HG03097 (cell line): ENCODE data around the gene SMU1.
A peak's percentile ranks its signal among the peaks of the same experiment; 100 is the strongest.

Source experiments
- ATAC-seq: cut with Tn5 transposase; IDR thresholded peaks from one replicate; pipeline ENCODE4 v1.9.1; 2021; ENCODE audit not compliant: unreplicated experiment, low FRiP score

SMU1 gene

DNA sequence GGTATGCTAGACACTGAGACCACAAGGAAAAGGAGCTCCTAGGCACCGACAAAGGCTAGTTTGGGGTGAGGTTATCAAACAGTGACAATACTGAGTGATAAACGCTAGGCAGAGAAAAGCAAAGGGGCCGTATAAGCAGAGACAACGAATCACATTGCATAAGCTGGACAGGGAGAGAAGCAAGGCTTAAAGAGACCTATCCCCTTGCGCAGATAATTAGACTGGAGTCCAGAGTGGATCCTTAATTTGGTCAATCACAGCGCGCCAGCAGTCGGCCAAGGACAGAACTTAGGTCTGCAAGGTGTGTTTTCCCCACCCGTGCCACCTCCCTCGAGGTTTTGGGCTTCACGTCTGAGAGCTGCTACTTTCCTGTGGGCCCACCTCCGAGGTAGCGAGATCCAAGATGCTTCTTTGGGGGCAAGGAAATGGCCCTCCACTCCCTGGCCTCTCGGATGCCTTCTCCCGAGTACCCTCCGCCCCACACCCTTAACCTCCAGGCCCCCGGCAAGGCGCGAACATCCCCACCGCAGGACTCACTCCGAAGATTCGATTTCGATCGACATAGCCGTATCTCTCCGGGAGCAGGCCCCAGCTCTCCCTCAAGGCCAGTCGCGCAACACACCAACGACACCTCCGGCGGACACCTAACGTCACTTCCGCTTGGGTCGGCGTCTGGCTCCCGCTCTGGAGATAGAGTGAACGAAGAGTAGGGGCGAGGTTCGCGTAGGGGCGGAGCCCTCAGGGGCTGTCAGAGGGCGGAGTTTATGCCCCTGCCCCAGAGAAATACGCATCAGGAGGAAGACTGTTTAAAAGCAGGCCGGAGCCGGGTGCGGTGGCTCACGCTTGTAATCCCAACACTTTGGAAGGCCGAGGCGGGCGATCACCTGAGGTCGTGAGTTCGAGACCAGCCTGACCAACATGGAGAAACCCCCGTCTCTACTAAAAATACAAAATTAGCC lies at the start of gene SMU1:
TSS of gene SMU1 (minus strand) at position 629 of the 959 bp plus-strand sequence. CDS start at position 563, 66 bp downstream.
- ATAC-seq: peak; percentile 98

DNA sequence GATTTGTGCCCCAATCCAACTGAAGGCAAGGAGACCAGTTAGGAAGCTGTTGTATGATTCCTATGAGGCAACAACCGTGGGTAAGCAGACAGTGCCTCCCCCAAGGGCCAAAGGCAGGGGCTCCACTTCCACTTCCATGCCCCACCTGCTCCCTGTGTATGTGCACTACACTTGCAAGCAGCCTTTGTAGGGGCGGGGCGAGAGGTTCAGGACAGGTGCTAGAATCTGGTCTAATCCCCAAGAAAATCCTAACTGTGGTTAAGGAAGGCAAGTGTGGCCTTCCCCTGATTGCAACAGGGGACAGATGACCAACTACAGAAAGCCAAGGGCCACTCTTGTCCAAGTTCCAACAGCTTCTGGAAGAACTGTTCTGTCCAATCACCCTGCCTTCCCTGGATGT lies 49.0 kb upstream of the SMU1 start:
- ATAC-seq: no peak

DNA sequence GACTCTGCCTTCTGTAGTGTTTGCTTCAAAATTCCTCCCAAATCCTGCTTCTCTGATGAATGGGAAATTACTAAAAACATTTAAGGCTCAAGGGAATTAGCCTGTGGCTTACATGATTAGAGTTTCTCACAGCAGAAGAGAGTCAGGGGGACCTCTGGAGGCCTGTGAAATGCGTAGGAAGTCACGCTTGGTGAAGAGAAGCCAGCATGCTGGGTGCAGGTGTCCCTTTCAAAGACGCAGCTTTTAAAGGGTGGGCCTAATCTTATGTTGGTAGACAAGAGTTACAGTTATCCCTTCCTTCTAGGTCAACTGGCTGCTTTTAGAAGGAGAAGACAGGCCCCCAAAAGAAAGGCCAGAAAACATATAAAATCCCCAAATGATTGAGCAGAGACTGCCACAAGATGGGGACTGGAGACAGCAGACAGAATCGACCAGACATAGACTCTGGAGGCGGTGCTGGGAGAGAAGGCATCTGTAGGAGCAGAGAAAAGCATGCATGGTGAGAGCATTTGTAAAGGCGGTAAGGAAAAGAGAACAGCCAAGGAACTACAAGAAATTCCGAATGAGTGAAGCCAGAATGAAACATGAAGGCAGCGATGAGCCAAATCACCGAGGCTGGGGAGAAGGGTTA lies 48.4 kb upstream of the SMU1 start:
- ATAC-seq: no peak

DNA sequence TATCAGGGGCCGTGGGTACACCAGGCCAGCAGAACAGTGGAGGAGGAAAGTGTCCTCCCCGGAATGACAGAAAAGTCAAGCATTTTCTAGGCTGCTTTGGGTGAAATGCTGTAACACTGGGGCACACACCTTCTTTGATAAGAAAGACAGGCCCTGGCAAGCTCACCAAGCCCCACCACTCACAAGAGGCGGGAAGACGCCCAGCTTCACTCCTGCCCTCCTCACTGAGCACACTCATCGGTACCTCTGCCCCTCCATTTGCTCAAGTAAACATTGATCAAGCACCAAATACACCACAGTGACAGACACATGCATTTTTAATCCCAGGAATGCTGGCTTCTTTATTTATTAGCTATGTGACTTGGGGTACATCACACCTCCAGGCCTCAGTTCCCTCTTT lies 47.6 kb upstream of the SMU1 start:
- ATAC-seq: no peak

DNA sequence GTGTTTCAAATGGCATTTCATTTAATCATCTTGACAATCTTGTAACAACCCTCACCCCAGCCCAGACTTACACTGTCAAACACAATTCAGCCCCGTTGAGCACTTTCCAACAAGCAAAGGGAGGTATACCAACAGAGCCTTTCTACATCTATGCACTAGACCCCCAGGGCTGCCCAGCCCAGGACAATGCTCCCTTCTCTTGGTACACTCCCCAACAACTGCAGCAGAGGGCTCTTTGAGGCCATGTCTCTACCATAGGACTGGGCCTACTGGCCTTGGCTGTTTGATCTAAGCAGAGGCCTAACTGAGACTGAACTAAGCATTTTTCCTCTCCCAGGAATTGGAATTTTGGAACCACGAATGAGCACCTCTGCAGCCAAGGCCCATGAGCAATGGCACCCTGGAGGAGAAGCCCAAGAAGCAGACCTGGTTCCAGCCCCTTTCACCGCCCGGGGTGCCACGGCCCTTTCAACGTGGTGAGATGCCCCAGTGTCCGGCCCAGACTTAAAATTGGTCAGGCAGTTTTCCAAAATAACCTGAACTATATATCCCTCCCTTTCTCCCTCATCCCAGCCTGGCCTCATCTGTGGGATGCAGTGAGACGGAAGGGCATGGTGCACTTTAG lies 47.0 kb upstream of the SMU1 start:
- no peak for ATAC-seq

DNA sequence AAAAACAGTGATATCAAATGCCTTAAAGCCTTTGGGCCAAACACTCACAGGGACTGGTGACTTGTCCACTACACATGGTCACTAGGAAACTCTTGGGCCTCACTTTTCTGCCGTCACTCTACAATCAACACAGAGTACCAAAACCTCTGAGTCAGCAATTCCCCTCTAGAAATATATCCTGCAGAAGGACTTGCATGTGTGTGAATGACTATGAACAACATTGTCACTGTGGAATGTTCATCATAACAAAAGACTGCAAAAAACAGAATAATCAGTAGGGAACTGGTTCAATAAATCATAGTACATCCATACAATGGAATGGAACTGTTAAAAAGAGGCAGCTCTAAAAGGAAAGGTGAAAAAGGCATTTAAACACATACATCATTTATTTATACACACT lies 44.1 kb upstream of the SMU1 start:
- ATAC-seq: no peak

DNA sequence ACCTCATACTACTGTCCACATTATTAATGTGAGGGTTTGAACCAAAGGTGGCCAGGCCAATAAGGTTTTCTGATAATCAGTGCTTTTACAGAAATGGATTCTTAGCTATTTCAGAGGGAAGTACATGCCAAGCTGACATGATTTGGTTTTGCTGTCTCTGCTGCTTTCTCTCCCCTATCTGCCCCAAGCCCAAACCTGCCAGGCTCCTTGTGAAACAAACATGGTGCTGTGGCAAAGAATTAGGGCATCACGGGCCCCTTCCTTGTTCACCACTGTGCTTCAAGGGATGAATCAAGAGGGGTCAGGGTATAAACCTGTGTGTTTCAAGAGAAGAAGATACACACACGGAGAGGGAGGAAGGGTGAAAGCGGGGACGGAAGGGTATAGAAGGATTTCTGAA lies 41.3 kb upstream of the SMU1 start:
- no peak for ATAC-seq

DNA sequence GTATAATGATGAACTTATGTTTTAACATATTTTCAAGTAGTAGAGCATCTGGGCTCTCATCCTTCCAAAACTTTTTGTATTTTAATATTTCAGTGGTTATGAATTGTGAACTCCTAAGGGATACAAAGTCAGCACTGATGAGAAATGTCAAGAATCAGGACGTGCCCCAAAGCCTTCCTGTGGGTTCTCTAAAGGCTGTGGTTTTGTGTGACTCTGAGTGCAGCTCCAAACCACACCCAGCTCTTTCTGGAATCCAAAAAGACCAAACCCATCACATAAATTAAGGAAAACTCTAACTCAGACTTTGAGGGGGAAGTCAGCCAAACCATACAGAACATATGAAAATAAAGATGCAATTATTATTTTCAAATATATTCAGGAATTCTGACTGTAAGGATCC lies 40.8 kb upstream of the SMU1 start:
- no peak for ATAC-seq

DNA sequence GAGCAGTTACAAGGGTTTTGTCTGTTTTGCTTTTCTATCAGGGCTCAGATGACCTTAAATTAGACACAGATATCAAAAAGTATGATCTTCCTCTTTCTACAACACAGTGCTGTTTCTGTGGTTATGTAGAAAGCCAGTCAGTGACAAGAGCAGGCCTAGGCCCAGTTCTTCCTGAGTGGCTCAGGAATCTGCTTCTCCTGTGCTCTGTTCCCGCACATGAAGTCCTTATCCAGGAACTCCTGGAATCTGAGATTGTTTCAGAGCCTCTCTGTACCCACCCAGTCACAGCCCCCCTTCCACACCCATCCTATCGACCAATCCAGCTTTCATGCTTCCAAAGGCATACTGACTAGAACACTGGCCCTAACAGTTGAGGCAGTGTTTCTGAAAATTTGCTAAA lies 40.4 kb upstream of the SMU1 start:
- no peak for ATAC-seq

DNA sequence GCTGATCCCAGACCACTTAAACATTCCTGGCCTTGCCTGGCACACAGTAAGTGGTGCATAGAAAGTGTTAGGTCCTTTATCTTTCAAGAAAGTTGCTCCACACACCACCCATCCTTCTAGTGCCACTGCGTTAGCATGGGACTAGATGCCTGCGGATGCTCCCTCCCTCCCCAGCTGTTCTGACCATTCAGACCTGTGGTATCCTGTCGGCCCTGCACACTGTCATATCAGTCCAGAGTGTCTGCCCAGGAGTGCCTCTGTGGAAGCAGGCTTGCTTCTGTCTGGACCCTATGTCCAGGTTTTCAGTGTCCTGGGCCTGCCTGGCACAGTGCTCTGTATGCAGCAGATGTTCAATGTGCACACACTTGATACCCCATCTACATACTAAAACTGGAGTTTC lies 38.3 kb upstream of the SMU1 start:
- no peak for ATAC-seq

DNA sequence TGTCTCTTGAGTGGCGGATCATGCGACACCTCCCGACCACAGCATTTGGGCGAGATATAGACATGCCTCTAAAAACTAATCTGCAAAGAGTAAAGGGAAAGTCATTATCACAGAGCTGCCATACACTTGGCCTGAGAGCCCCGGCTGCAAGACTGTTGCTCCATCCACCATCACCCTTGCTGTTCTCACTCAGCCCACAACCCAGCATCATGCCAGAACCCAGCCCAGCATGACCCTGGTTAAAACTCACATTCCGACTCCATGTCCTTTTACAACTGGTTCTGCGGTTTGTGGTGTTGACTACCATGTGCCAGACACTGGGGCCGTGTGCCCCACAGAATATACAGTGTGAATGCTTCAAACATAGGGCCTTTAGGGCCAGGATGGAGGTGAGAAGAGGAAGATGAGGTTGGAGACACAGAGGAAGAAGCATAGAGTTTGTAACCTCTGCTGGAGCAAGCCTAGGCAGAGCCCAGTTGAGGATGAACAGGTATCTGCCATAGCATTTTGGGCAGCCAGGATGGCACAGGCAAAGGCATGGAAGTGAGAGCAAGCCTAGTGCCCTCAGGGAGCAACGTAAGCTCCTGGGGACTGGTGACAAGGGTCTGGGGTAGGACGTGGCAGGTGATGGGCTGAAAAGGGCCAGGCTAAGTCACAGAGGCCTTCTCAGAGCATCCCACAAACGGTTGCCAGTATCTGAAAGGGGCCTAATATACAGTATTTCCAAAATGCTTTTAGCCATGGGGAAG lies 37.5 kb upstream of the SMU1 start:
- ATAC-seq: no peak

DNA sequence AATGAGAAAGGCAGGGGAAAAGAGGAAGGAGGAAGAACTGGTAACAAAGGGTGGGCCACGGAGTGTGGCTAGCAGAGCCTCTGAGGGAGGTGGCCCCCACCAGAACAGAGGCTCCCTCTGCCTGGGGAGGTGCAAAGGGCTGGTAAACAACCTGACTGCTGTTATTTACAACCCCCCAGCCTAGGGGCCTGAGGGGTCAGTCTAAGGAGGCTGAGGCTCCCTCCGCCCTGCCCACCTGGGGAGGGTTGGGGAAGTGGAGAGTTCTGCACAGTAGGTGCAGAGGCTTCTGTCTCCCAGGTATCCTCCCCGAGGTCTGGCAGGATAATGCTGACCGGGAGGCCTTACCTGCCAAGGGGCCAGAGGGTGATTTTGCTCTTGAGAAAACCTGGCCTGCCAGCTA lies 35.6 kb upstream of the SMU1 start:
- ATAC-seq: no peak

DNA sequence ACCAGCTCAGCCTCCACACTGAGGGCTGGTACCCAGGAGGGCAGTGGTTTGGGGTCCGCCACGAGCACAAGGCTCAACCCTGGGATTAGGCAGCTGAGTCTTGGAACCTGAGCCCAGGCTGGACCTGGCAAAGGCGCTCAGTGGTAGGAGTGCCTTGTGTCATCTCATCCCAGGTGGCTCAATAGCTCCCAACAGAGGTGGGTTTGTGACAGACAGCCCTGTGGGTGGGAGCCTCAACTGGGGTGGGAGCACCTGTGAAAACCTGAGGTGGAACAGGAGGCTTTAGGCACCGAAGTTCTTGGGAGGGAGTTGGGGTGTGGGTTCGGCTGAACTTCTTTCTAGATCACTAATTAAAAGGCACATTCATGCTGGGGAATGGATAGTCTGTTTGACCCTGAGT lies 35.2 kb upstream of the SMU1 start:
- ATAC-seq: no peak

DNA sequence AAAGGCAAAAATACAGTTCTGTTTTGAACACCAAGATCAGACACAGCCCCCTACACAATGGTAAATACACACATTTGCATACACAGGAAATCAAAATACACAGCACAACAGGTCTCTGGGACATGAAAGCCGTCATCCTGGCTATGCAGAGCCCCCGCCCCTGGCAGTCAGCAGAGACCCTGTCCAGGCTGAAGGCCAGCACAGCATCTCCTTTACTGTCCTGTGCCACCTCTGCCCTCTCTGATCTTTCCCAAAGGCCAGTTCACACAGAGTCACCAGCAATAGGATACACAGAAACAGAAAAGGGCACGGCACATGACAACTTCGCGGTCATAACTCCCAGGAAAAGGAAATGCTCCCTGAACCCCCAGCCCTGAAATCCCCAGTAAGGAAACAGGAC lies 34.2 kb upstream of the SMU1 start:
- no peak for ATAC-seq

DNA sequence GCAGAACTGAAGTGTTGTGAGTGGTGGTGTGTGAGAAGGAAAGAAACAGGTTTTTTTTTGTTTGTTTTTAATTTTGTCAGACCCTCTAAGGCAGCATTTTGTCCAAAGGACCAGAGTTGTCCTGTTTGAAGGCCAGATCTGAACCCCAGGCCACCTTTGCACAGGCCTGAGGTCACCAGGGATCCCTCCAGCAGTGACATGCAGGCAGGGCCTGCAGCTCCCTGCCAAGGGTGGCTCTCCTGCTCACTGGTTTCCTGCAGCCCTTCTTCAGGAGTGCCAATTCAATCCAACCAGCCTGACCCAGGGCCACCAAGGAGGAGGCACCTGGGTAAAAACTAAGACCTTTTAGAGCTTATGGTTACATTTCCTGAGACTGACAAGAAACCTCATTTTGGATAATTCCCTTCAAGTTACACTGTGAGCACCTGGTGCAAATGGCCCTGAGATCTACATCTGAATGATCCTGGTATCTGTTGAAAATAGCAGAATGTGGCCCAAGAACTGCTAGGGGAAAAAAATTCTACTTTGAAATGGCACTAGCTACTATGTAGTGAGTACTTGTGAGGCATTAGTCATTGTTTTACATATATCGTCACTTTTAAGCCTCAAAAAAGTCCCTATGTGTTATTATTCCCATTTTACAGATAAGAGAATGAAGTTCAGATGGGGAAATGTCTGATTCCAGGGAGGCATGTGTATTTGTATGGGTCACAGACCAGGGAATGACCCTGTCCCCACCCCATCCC lies 33.5 kb upstream of the SMU1 start:
- no peak for ATAC-seq

DNA sequence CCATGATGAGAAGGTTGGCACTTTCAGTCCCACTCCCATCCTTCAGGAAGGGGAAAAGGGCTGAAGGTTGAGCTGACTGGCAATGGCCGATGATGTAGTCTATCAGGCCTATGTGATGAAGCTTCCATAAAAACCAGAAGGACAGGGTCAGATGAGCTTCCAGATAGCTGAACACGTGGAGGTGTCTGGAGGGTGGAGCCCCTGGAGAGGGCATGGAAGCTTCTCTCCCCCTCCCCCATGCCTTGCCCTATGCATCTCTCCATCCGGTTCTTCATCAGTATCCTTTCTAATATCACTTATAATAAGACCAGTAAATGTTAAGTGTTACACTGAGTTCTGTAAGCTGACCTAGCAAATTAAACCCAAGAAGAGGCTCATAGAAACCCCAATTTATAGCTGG lies 32.6 kb upstream of the SMU1 start:
- no peak for ATAC-seq

DNA sequence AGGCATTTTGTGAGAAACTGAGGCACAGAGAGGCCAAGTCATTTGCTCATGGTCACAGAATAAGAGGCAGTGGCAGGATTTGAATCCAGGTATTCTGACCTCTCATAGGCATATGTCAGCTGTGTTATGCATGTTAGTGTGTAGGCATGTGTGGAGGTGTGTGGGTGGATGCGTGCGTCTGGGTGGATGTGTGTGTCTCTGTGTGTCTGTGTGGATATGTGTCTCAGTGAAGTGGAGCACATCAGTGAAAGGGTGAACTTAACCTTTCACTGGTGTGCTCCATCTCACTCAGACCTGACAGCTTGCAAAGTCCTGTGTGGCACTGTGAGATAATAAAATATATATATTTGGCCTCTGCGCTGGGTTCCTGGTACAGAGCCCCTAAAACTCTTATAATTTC lies 32.0 kb upstream of the SMU1 start:
- no peak for ATAC-seq

DNA sequence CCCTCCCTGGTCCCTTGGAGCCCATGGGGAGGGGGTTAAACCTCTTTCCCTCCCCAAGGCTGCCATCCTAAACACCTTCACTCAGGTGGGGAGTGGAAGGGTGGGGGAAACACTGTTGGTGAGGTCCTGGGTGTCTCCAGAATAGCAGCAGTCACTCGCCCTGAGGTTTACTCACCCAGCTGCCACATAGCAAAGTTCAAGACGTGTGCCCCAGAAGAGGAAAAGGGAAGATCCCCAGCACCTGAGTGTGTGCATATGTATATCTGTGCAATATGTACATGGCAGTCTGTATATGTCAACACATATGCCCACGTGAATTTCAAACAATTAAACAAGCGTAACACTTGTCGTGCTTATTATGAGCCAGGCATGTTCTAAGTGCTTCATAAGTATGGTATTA lies 31.3 kb upstream of the SMU1 start:
- ATAC-seq: no peak

DNA sequence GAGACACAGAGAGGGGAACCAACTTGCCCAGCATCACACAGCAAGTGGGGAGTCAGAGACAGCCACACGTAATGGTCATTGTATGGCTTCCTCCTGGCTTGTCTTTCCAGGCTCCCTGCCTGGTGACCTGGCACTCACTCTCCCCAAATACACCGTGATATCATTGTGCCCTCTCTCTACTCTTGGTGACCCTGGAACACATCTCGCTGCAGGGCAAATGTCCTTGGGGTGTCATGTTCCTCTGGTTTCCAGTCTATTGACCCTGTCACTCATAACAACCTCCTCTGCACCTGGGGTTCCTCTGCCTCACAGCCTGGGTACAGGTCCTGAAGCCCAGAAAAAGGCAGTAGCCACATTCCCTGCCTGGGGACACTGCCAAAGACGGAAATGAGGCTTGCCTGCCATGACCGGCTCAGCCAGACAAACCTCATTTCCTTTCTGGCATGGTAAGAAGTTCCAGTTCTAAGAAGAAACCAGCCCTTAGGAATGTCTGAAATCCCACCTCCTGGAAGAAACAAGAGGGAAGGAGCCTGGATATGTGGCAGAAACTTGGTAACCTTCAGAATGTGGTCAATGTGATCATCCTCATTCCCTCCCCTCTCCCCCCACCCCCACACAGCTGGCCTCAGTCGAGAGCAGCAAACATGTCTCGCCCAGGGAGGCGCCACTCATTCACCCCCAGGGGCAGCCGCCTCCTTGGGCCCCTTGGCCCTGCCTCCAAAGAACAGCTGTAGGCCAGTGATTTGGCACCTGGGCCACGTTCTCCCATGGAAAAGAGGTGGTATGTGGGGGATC lies 30.6 kb upstream of the SMU1 start:
- ATAC-seq: no peak
